ENCODE measurements around the gene ARHGAP26.

DNA sequence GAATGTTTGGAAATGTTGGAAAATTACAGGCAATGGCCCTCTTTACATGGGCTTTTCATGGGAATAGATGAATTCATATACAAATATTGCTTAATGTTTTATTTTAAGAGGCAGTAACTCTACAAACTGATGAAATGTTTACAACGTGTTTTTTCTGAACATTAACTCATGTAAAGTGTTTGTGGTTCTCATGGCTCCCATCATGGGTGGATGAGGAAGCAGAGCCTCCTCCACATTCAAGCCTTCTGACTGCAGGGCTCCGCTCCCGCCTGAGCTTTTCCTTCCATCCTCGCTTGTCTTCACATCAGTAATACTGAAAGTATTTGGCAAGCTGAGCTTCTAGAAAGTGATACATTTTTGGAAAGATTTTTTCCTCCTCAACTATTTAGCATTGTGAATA, 204.2 kb downstream of the ARHGAP26 start:
- TF ChIP-seq POLR2A (IDR thresholded peaks at IDR 0.05): no peak
- TF ChIP-seq, protein P1, sequence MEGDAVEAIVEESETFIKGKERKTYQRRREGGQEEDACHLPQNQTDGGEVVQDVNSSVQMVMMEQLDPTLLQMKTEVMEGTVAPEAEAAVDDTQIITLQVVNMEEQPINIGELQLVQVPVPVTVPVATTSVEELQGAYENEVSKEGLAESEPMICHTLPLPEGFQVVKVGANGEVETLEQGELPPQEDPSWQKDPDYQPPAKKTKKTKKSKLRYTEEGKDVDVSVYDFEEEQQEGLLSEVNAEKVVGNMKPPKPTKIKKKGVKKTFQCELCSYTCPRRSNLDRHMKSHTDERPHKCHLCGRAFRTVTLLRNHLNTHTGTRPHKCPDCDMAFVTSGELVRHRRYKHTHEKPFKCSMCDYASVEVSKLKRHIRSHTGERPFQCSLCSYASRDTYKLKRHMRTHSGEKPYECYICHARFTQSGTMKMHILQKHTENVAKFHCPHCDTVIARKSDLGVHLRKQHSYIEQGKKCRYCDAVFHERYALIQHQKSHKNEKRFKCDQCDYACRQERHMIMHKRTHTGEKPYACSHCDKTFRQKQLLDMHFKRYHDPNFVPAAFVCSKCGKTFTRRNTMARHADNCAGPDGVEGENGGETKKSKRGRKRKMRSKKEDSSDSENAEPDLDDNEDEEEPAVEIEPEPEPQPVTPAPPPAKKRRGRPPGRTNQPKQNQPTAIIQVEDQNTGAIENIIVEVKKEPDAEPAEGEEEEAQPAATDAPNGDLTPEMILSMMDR (IDR thresholded peaks at IDR 0.05): no peak
